HG02759 (cell line): ENCODE results near the gene CLSTN1.
A peak's percentile ranks its signal among the peaks of the same experiment; 100 is the strongest.
"Not testable (repeated sequence)": the region's sequence is repeated elsewhere in the genome, so short reads cannot be mapped to it uniquely, and the experiment has no call there.

Experiments used
- ATAC-seq: cut with Tn5 transposase; IDR thresholded peaks from one replicate; pipeline ENCODE4 v1.9.1; 2021; ENCODE audit warnings: mild to moderate bottlenecking, moderate library complexity; ENCODE audit not compliant: unreplicated experiment

Gene CLSTN1

GRCh38 chr1:9826616-9827015 lies 2.9 kb upstream of the CLSTN1 start:
- ATAC-seq, result no peak

- no peak for ATAC-seq
Measured at GRCh38 chr1:9826087-9826486, 2.3 kb upstream of the CLSTN1 start.

- ATAC-seq, result no peak
Measured at GRCh38 chr1:9825093-9826074, 1.6 kb upstream of the CLSTN1 start.

GRCh38 chr1:9824702-9825089 lies 931 bp upstream of the CLSTN1 start:
- no peak for ATAC-seq

- ATAC-seq, result peak; percentile 35
Measured at GRCh38 chr1:9823693-9823942, 147 bp downstream of the CLSTN1 start.

GRCh38 chr1:9822897-9823692 lies 670 bp downstream of the CLSTN1 start:
- no peak for ATAC-seq

- no peak for ATAC-seq
Measured at GRCh38 chr1:9822490-9822889, 1.3 kb downstream of the CLSTN1 start.

- no peak for ATAC-seq
Measured at GRCh38 chr1:9821710-9822109, 2.1 kb downstream of the CLSTN1 start.

- ATAC-seq, result no peak
Measured at GRCh38 chr1:9820521-9820920, 3.2 kb downstream of the CLSTN1 start.

- no peak for ATAC-seq
Measured at GRCh38 chr1:9817734-9818133, 6.0 kb downstream of the CLSTN1 start.

- ATAC-seq, result no peak
Measured at GRCh38 chr1:9816199-9816598, 7.6 kb downstream of the CLSTN1 start.

- ATAC-seq, result no peak
Measured at GRCh38 chr1:9815150-9815549, 8.6 kb downstream of the CLSTN1 start.

- no peak for ATAC-seq
Measured at GRCh38 chr1:9814619-9815018, 9.1 kb downstream of the CLSTN1 start.

- ATAC-seq, result no peak
Measured at GRCh38 chr1:9811239-9811966, 12.4 kb downstream of the CLSTN1 start.

GRCh38 chr1:9809100-9809510 lies 14.7 kb downstream of the CLSTN1 start:
- ATAC-seq, result no peak

- ATAC-seq, result no peak
Measured at GRCh38 chr1:9808459-9808858, 15.3 kb downstream of the CLSTN1 start.

- ATAC-seq, result no peak
Measured at GRCh38 chr1:9807541-9807940, 16.2 kb downstream of the CLSTN1 start.

GRCh38 chr1:9805972-9806371 lies 17.8 kb downstream of the CLSTN1 start:
- ATAC-seq, result not testable (repeated sequence)

GRCh38 chr1:9805006-9805508 lies 18.7 kb downstream of the CLSTN1 start:
- no peak for ATAC-seq

- not testable (repeated sequence) for ATAC-seq
Measured at GRCh38 chr1:9803003-9803918, 20.5 kb downstream of the CLSTN1 start.
